ENCODE measurements around the gene TTBK1.

GRCh38 chr6:43215066-43215465, 28.2 kb upstream of the TTBK1 start:
- TF ChIP-seq POLR2A (IDR thresholded peaks at IDR 0.05) = no peak
- TF ChIP-seq, protein P1, sequence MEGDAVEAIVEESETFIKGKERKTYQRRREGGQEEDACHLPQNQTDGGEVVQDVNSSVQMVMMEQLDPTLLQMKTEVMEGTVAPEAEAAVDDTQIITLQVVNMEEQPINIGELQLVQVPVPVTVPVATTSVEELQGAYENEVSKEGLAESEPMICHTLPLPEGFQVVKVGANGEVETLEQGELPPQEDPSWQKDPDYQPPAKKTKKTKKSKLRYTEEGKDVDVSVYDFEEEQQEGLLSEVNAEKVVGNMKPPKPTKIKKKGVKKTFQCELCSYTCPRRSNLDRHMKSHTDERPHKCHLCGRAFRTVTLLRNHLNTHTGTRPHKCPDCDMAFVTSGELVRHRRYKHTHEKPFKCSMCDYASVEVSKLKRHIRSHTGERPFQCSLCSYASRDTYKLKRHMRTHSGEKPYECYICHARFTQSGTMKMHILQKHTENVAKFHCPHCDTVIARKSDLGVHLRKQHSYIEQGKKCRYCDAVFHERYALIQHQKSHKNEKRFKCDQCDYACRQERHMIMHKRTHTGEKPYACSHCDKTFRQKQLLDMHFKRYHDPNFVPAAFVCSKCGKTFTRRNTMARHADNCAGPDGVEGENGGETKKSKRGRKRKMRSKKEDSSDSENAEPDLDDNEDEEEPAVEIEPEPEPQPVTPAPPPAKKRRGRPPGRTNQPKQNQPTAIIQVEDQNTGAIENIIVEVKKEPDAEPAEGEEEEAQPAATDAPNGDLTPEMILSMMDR (IDR thresholded peaks at IDR 0.05) = no peak
- no peak for TF ChIP-seq EP300 (IDR thresholded peaks at IDR 0.05)
